ENCODE measurements around the gene UFSP1. TPM values are rescaled to one million over a fixed set of nuclear protein-coding genes. Genes with fewer than 3 reads are reported as not detected.

The UFSP1 gene
- total and polyA plus RNA-seq, 2 of the 13 experiments (the other 11 are each of a cell fraction or from before 2014, with no cell fraction given), result 0.65 to 3.3 TPM

GRCh38 chr7:100911484-100911883 is 22.0 kb upstream of the UFSP1 start:
- Histone ChIP-seq H2AFZ (ENCODE audit: low read length) (no peak overlapping the region), H3K4me2 (ENCODE audit: low read depth, low read length) (no peak overlapping the region), H3K27me3 (ENCODE audit: control insufficient read depth in 1 of 2, insufficient read depth in 2 of 2, low read length in 2 of 2) (no peaks in the 10 kb centered on the region), H3K4me3 (replicated peaks in 1 of 3; ENCODE audit: insufficient read depth in 1 of 3, low read depth in 2 of 3, low read length in 3 of 3) (no peak overlapping the region), H3K4me1 (ENCODE audit: insufficient read depth, low read length) (peaks cover 19% of the 10 kb centered on the region), H3K36me3 (replicated peaks in 1 of 2; ENCODE audit: control insufficient read depth in 1 of 2, insufficient read depth in 2 of 2, low read length in 2 of 2) (no peaks in the 10 kb centered on the region), H3K9me3 (ENCODE audit: low read length) (no peaks in the 10 kb centered on the region), H3K27ac (ENCODE audit: extremely low read length, insufficient read depth, low read length) (no peak overlapping the region), H3K9ac (ENCODE audit: insufficient read depth, low read depth, low read length) (no peak overlapping the region), H4K20me1 (ENCODE audit: insufficient read depth, low read length) (no peaks in the 10 kb centered on the region), H3K79me2 (ENCODE audit: insufficient read depth, low read length) (no peaks in the 10 kb centered on the region)
- WGBS (ENCODE audit: low lambda C conversion rate), result 49% methylated on average over 3 of the region's 3 CpGs
- no peak for DNase-seq (ENCODE audit: low spot score)
- in situ Hi-C loops (cut with HindIII; ENCODE audit: extremely low pct_ligation_motif_present, low pct_unique_long_range_greater_than_20kb), result no loop called here
- no TSS peak for BruUV-seq (replicated peaks)
- intact Hi-C loops (cut with micrococcal nuclease; ENCODE audit: unreplicated experiment), result no loop called here
- ChIA-PET POLR2A (interaction anchor here (1.1 kb wide), 1 partner anchor 22 kb away, joined by 4 read pairs; the partner anchor contains the start of gene UFSP1), CTCF (ENCODE audit: low intra/inter-chr PET ratio, low total read pairs) (no interaction called here)
- no peak for FAIRE-seq
- ATAC-seq, result no peak
- no peak for TF ChIP-seq KMT2B (CRISPR knock-in tag; IDR thresholded peaks at IDR 0.05)
- no peak for TF ChIP-seq MAZ (IDR thresholded peaks at IDR 0.05; ENCODE audit: borderline replicate concordance, low read depth, low read length)
- no peak for TF ChIP-seq MAZ (CRISPR knock-in tag; IDR thresholded peaks at IDR 0.05; ENCODE audit: low read depth)
- no peak for TF ChIP-seq ARID2 (CRISPR knock-in tag; IDR thresholded peaks at IDR 0.05; ENCODE audit: borderline replicate concordance)
- TF ChIP-seq ZNF615 (CRISPR knock-in tag; IDR thresholded peaks at IDR 0.05; ENCODE audit: borderline replicate concordance), result no peak
- no peak for TF ChIP-seq ZNF567 (CRISPR knock-in tag; IDR thresholded peaks at IDR 0.05; ENCODE audit: borderline replicate concordance)
- TF ChIP-seq ZBTB49 (CRISPR knock-in tag; IDR thresholded peaks at IDR 0.05; ENCODE audit: borderline replicate concordance), result no peak
- TF ChIP-seq ZNF335 (CRISPR knock-in tag; IDR thresholded peaks at IDR 0.05), result no peak
- TF ChIP-seq ELK4 (CRISPR knock-in tag; IDR thresholded peaks at IDR 0.05; ENCODE audit: borderline replicate concordance), result no peak
- no peak for TF ChIP-seq THAP8 (CRISPR knock-in tag; IDR thresholded peaks at IDR 0.05; ENCODE audit: borderline replicate concordance)
- no peak for TF ChIP-seq ZNF350 (CRISPR knock-in tag; IDR thresholded peaks at IDR 0.05; ENCODE audit: borderline replicate concordance, low read depth)
- TF ChIP-seq BCLAF1 (IDR thresholded peaks at IDR 0.05), result no peak
- no peak for TF ChIP-seq ZBTB43 (CRISPR knock-in tag; conservative IDR thresholded peaks at IDR 0.05)
- no peak for TF ChIP-seq NCOR1 (IDR thresholded peaks at IDR 0.05; ENCODE audit: borderline replicate concordance, low read length)
- TF ChIP-seq MXI1 (IDR thresholded peaks at IDR 0.05; ENCODE audit: borderline replicate concordance, low read depth, low read length), result no peak
- TF ChIP-seq SIN3A (IDR thresholded peaks at IDR 0.05; ENCODE audit: borderline replicate concordance, low read depth, low read length), result no peak
- TF ChIP-seq XBP1 (CRISPR knock-in tag; IDR thresholded peaks at IDR 0.05), result no peak

Measured in HepG2 (cell line).